H1 (cell line): ENCODE results near the gene ATP6V1F. TPM values are rescaled to one million over a fixed set of nuclear protein-coding genes. Genes with fewer than 3 reads are reported as not detected.

Experiments used
- CTCF ChIA-PET: fragments of 300-600 bp; sonication (Branson Sonifier 250); formaldehyde crosslinking; loops from one replicate; lab custom pipeline; 2021; ENCODE audit not compliant: partially characterized antibody; lab: Charles Lee
- POLR2A ChIA-PET: fragments of 300-600 bp; sonication (Branson Sonifier 250); formaldehyde crosslinking; loops from one replicate; lab custom pipeline; 2021; ENCODE audit warnings: inconsistent platforms; ENCODE audit not compliant: partially characterized antibody; lab: Charles Lee
- DNase-seq, 2 experiments: peaks; one replicate each; pipeline versions ENCODE4 v3.0.0 to v3.0.0-alpha.2; 2010 to 2022; ENCODE audit warnings: low spot score in 2 of 2, low read depth in 1 of 2, mixed read lengths in 1 of 2
- FAIRE-seq: peaks from 2 replicates; lab custom pipeline; 2011; peaks lifted over from hg19 to GRCh38; lab: Jason Lieb, UNC
- H2AFZ ChIP-seq: 2 replicates; pipeline ENCODE4 v1.8.1; 2012; ENCODE audit warnings: low read length, inconsistent platforms
- H2AK5ac ChIP-seq: 2 replicates; pipeline ENCODE4 v1.6.1; 2013; ENCODE audit warnings: low read depth, low read length
- H2BK120ac ChIP-seq: replicated peaks from 2 replicates; pipeline ENCODE3; 2013; ENCODE audit warnings: low read depth, low read length, inconsistent platforms
- H2BK12ac ChIP-seq: 2 replicates; pipeline ENCODE4 v1.6.1; 2013; ENCODE audit warnings: low read depth, low read length
- H2BK15ac ChIP-seq: 2 replicates; pipeline ENCODE4 v1.6.1; 2013; ENCODE audit warnings: low read length
- H2BK20ac ChIP-seq: 2 replicates; pipeline ENCODE4 v1.6.1; 2013; ENCODE audit warnings: low read length
- H2BK5ac ChIP-seq: 2 replicates; pipeline ENCODE4 v1.6.1; 2013; ENCODE audit warnings: low read depth, low read length
- H3K14ac ChIP-seq: 2 replicates; pipeline ENCODE4 v1.6.1; 2013; ENCODE audit warnings: inconsistent platforms; ENCODE audit not compliant: insufficient read length
- H3K18ac ChIP-seq: 2 replicates; pipeline ENCODE4 v1.6.1; 2013; ENCODE audit warnings: low read length; ENCODE audit errors: extremely low read depth
- H3K23ac ChIP-seq: 2 replicates; pipeline ENCODE4 v1.6.1; 2013; ENCODE audit warnings: inconsistent platforms; ENCODE audit not compliant: insufficient read length
- H3K23me2 ChIP-seq: 2 replicates; pipeline ENCODE4 v1.6.1; 2013; ENCODE audit warnings: low read depth, low read length
- H3K27ac ChIP-seq: 2 replicates; pipeline ENCODE4 v1.6.1; 2011; ENCODE audit warnings: low read depth, low read length, inconsistent platforms
- H3K27me3 ChIP-seq, 4 experiments: replicated peaks in 1 of 4; 1 replicate in 1 of 4; 2 replicates in 3 of 4; pipeline versions ENCODE4 v1.6.1 to v1.8.1; 2011 to 2013; ENCODE audit warnings: low read length in 3 of 4, mild to moderate bottlenecking in 3 of 4, inconsistent platforms in 2 of 4, mixed read lengths in 2 of 4, moderate library complexity in 1 of 4; ENCODE audit not compliant: control insufficient read depth in 3 of 4, insufficient read depth in 3 of 4; ENCODE audit errors: extremely low read depth in 1 of 4
- H3K36me3 ChIP-seq, 4 experiments: 2 replicates each; pipeline versions ENCODE4 v1.6.1 to v1.8.1; 2011 to 2013; ENCODE audit warnings: mild to moderate bottlenecking in 4 of 4, low read length in 3 of 4, moderate library complexity in 2 of 4, control low read depth in 1 of 4, inconsistent platforms in 1 of 4; ENCODE audit not compliant: insufficient read depth in 4 of 4, control insufficient read depth in 2 of 4
- H3K4ac ChIP-seq: replicated peaks from 2 replicates; pipeline ENCODE3; 2013; ENCODE audit warnings: low read length, low read depth, mixed read lengths, inconsistent platforms; ENCODE audit not compliant: insufficient read length
- H3K4me1 ChIP-seq, 4 experiments: replicated peaks in 1 of 4; 1 replicate in 1 of 4; 2 replicates in 3 of 4; pipeline versions ENCODE4 v1.6.1 to v1.8.1; 2011 to 2013; ENCODE audit warnings: low read length in 3 of 4, inconsistent platforms in 2 of 4, mixed read lengths in 1 of 4; ENCODE audit not compliant: insufficient read depth in 4 of 4, control insufficient read depth in 3 of 4
- H3K4me2 ChIP-seq, 2 experiments: 2 replicates each; pipeline versions ENCODE4 v1.6.1 to v1.8.1; 2011 to 2013; ENCODE audit warnings: low read depth in 2 of 2, low read length in 2 of 2, control low read depth in 1 of 2, inconsistent platforms in 1 of 2, mild to moderate bottlenecking in 1 of 2; ENCODE audit not compliant: insufficient read depth in 1 of 2
- H3K4me3 ChIP-seq, 4 experiments: fragments of 200-600, 300-600 bp in 1 of 4; sonication (generic), shearing (Covaris generic), sonication (Bioruptor Twin) in 1 of 4; 2 replicates each; pipeline versions ENCODE4 v1.5.1 to v1.8.1; 2011 to 2016; ENCODE audit warnings: low read length in 4 of 4, low read depth in 3 of 4, control low read depth in 2 of 4, inconsistent platforms in 2 of 4, mild to moderate bottlenecking in 2 of 4, mixed read lengths in 1 of 4, moderate library complexity in 1 of 4; ENCODE audit not compliant: insufficient read depth in 2 of 4; ENCODE audit errors: extremely low read depth in 1 of 4
- H3K56ac ChIP-seq: replicated peaks from 2 replicates; pipeline ENCODE3; 2013; ENCODE audit warnings: low read depth, mild to moderate bottlenecking, mixed read lengths, low read length, inconsistent platforms; ENCODE audit not compliant: insufficient read length
- H3K79me1 ChIP-seq: 2 replicates; pipeline ENCODE4 v1.6.1; 2013; ENCODE audit warnings: low read depth, low read length, control low read depth
- H3K79me2 ChIP-seq, 2 experiments: 2 replicates each; pipeline versions ENCODE4 v1.6.1 to v1.8.1; 2012 to 2013; ENCODE audit warnings: low read length in 2 of 2, mild to moderate bottlenecking in 2 of 2, inconsistent platforms in 1 of 2; ENCODE audit not compliant: insufficient read depth in 2 of 2, control insufficient read depth in 1 of 2
- H3K9ac ChIP-seq, 4 experiments: replicated peaks in 1 of 4; 1 replicate in 1 of 4; 2 replicates in 3 of 4; pipeline versions ENCODE4 v1.6.1 to v1.8.1; 2011 to 2013; ENCODE audit warnings: low read depth in 3 of 4, low read length in 3 of 4, control low read depth in 2 of 4, mild to moderate bottlenecking in 2 of 4, moderate library complexity in 2 of 4, inconsistent platforms in 1 of 4; ENCODE audit errors: extremely low read depth in 1 of 4
- H3K9me3 ChIP-seq, 2 experiments: 2 replicates each; pipeline versions ENCODE4 v1.6.1 to v1.8.1; 2012 to 2013; ENCODE audit warnings: mild to moderate bottlenecking in 2 of 2, moderate library complexity in 2 of 2, control low read depth in 1 of 2, inconsistent platforms in 1 of 2, low read depth in 1 of 2, low read length in 1 of 2, mixed read lengths in 1 of 2; ENCODE audit not compliant: insufficient read depth in 2 of 2
- H4K20me1 ChIP-seq, 2 experiments: replicated peaks in 1 of 2; 2 replicates each; pipeline versions ENCODE3 to v1.8.1; 2011 to 2013; ENCODE audit warnings: inconsistent platforms in 2 of 2, low read length in 2 of 2, mild to moderate bottlenecking in 1 of 2; ENCODE audit not compliant: insufficient read depth in 2 of 2, control insufficient read depth in 1 of 2
- H4K5ac ChIP-seq: 2 replicates; pipeline ENCODE4 v1.6.1; 2013; ENCODE audit warnings: low read length, low read depth, mixed read lengths, inconsistent platforms; ENCODE audit not compliant: insufficient read length
- H4K8ac ChIP-seq: 2 replicates; pipeline ENCODE4 v1.8.0; 2013; ENCODE audit warnings: mild to moderate bottlenecking, moderate library complexity, low read length, inconsistent platforms; ENCODE audit not compliant: insufficient read depth; ENCODE audit errors: extremely low read depth
- H4K91ac ChIP-seq: replicated peaks from 2 replicates; pipeline ENCODE3; 2013; ENCODE audit warnings: low read length, mixed read lengths, inconsistent platforms; ENCODE audit not compliant: insufficient read length
- ATF2 ChIP-seq: IDR thresholded peaks from 2 replicates; pipeline ENCODE4 v1.6.1; 2012; ENCODE audit warnings: low read length, inconsistent platforms
- BACH1 ChIP-seq: IDR thresholded peaks from 2 replicates; pipeline ENCODE4 v1.6.1; 2012; ENCODE audit warnings: low read length, improper control_type of control experiment
- CEBPB ChIP-seq: IDR thresholded peaks from 2 replicates; pipeline ENCODE4 v1.6.1; 2012; ENCODE audit warnings: low read depth, low read length
- PHF8 ChIP-seq: fragments of 200-600 bp; sonication (generic); conservative IDR thresholded peaks from 2 replicates; pipeline ENCODE4 v1.7.1; 2012; ENCODE audit warnings: low read depth, mild to moderate bottlenecking, inconsistent platforms, low read length, moderate library complexity
- POLR2A ChIP-seq, 2 experiments: IDR thresholded peaks; 1 replicate in 1 of 2; 2 replicates in 1 of 2; pipeline ENCODE4 v1.6.1; 2011; ENCODE audit warnings: low read depth in 2 of 2, low read length in 2 of 2, mild to moderate bottlenecking in 2 of 2; ENCODE audit errors: control extremely low read depth in 1 of 2
- RBBP5 ChIP-seq: IDR thresholded peaks from 2 replicates; pipeline ENCODE4 v1.7.1; 2012; ENCODE audit warnings: low read depth, mild to moderate bottlenecking, inconsistent platforms, low read length, moderate library complexity, borderline replicate concordance
- RFX5 ChIP-seq: IDR thresholded peaks from 2 replicates; pipeline ENCODE4 v1.6.1; 2011; ENCODE audit warnings: low read depth, low read length, improper control_type of control experiment, borderline replicate concordance
- RNF2 ChIP-seq: fragments of 200-900, 300-1000 bp; sonication (generic); IDR thresholded peaks from 2 replicates; pipeline ENCODE4 v1.7.1; 2016; ENCODE audit warnings: borderline replicate concordance, low read depth, mild to moderate bottlenecking, antibody characterized with exemption, low read length; ENCODE audit not compliant: poor library complexity, severe bottlenecking; ENCODE audit errors: missing control alignments
- TAF1 ChIP-seq: IDR thresholded peaks from 2 replicates; pipeline ENCODE4 v1.6.1; 2011; ENCODE audit warnings: mild to moderate bottlenecking, low read depth, low read length
- TAF7 ChIP-seq: optimal IDR thresholded peaks from 2 replicates; pipeline ENCODE3; 2011; ENCODE audit warnings: low read depth, mild to moderate bottlenecking, inconsistent platforms, low read length, moderate library complexity, borderline replicate concordance
- TCF12 ChIP-seq: IDR thresholded peaks from 2 replicates; pipeline ENCODE4 v1.6.1; 2011; ENCODE audit warnings: low read depth, mild to moderate bottlenecking, low read length
- ZNF274 ChIP-seq: IDR thresholded peaks from 2 replicates; pipeline ENCODE4 v1.7.0; 2012; ENCODE audit warnings: low read length, borderline replicate concordance; ENCODE audit errors: extremely low read depth
- WGBS, 2 experiments: shearing (Covaris generic) in 1 of 2; methylation state at CpG; one replicate each; pipeline versions ENCODE4 v1.1.6 to v1.1.7; 2013 to 2015; ENCODE audit warnings: low lambda C conversion rate in 2 of 2, mixed read lengths in 2 of 2, inconsistent platforms in 1 of 2, low coverage in 1 of 2, missing lambda C conversion rate in 1 of 2; ENCODE audit not compliant: insufficient replicate concordance in 2 of 2, insufficient coverage in 1 of 2, insufficient read length in 1 of 2; ENCODE audit errors: extremely low coverage in 1 of 2, missing lambda C conversion rate in 1 of 2; 5-methylcytosine and 5-hydroxymethylcytosine counted together
- polyA plus RNA-seq, 7 experiments: library from polyadenylated mRNA; depleted of rRNA in 3 of 7; stranded (reverse) in 5 of 7; unstranded in 2 of 7; fragments of >200 nt in 5 of 7; fragments of 200-250 nt in 2 of 7; gene quantifications; 1 replicate in 5 of 7; 2 replicates in 1 of 7; 4 replicates in 1 of 7; pipeline versions ENCODE4 v1.2.1 to v1.2.3, GENCODE V29; 2011 to 2013; ENCODE audit warnings: missing spikeins in 2 of 7, mixed read lengths in 2 of 7
- total RNA-seq: library from RNA; stranded (reverse); fragmentation: NEBNext Ultra II Directional; extraction: Animal tissue kit (Norgen Biotek cat#: 25700); gene quantifications from 2 replicates; pipeline ENCODE4 v1.2.1, GENCODE V29; 2021

Gene ATP6V1F
- total and polyA plus RNA-seq, 2 of the 8 experiments (the other 6 are each of a cell fraction or from before 2014, with no cell fraction given) = 104 to 318 TPM

GRCh38 chr7:128849156-128849515 is 13.5 kb upstream of the ATP6V1F start:
- Histone ChIP-seq H3K56ac (no peak overlapping the region), H3K4ac (no peak overlapping the region), H3K18ac (no peak overlapping the region), H3K79me2 (no peaks in the 10 kb centered on the region), H3K23ac (no peak overlapping the region), H2AK5ac (no peak overlapping the region), H3K36me3 (no peaks in the 10 kb centered on the region), H2BK12ac (no peak overlapping the region), H4K20me1 (peaks cover 0 to 2% of the 10 kb centered on the region in 2 experiments), H3K79me1 (no peaks in the 10 kb centered on the region), H4K8ac (no peak overlapping the region; the same call in 1 of the 2 replicates), H2BK5ac (no peak overlapping the region), H3K23me2 (no peaks in the 10 kb centered on the region), H3K27ac (no peak overlapping the region), H3K4me3 (no peak overlapping the region), H2BK15ac (no peak overlapping the region), H4K5ac (no peak overlapping the region), H3K4me2 (no peak overlapping the region), H2BK120ac (no peak overlapping the region), H4K91ac (no peak overlapping the region), H3K14ac (no peak overlapping the region), H3K27me3 (no peaks in the 10 kb centered on the region), H2AFZ (no peak overlapping the region), H2BK20ac (no peak overlapping the region), H3K4me1 (no peaks in the 10 kb centered on the region; a peak in 1 of 7 replicates), H3K9ac (no peak overlapping the region), H3K9me3 (no peaks in the 10 kb centered on the region)
- DNase-seq = no peak
- CTCF ChIA-PET = interaction anchor here (1.6 to 11.5 kb wide), 4 partner anchors 8 to 34 kb away, joined by 6 to 148 read pairs (median 14); partner anchors contain the start of gene ATP6V1F
- WGBS, 2 experiments = 93% methylated on average over 8 of the region's 16 CpGs; no CpG with 5 or more reads in 1 of the 2 experiments
- no peak for FAIRE-seq
- POLR2A ChIA-PET = no interaction called here
- TF ChIP-seq RFX5 = no peak
- TF ChIP-seq TAF1 = no peak
- no peak for TF ChIP-seq PHF8
- no peak for TF ChIP-seq ZNF274
- no peak for TF ChIP-seq CEBPB
- no peak for TF ChIP-seq POLR2A (IDR thresholded peaks at IDR 0.05; ENCODE audit: control extremely low read depth in 1 of 2, low read depth in 2 of 2, low read length in 2 of 2)
- TF ChIP-seq BACH1 = no peak
- TF ChIP-seq TAF7 = no peak
- TF ChIP-seq ATF2 = no peak
- no peak for TF ChIP-seq TCF12
- no peak for TF ChIP-seq RNF2
- no peak for TF ChIP-seq RBBP5
